Activated CD4-positive, CD25-positive, alpha-beta regulatory T cell treated with anti-CD3 and anti-CD28 coated beads, Interleukin-2, amount 50 U/mL, for 16 hours (primary cell): ENCODE data around the gene MYBPC2.

ENCODE experiments used
- DNase-seq: peaks from one replicate; pipeline ENCODE4 v3.0.0-alpha.2; 2020; ENCODE audit warnings: low read depth, low spot score

Gene MYBPC2

GRCh38 chr19:50409347-50409746 lies 23.3 kb upstream of the MYBPC2 start:
- DNase-seq: no peak

- DNase-seq: no peak
Observed at GRCh38 chr19:50410109-50410508, 22.6 kb upstream of the MYBPC2 start.

GRCh38 chr19:50412419-50412818 lies 20.3 kb upstream of the MYBPC2 start:
- no peak for DNase-seq

- no peak for DNase-seq
Observed at GRCh38 chr19:50413096-50413495, 19.6 kb upstream of the MYBPC2 start.

- no peak for DNase-seq
Observed at GRCh38 chr19:50413531-50413930, 19.2 kb upstream of the MYBPC2 start.

GRCh38 chr19:50414864-50415660 lies 17.6 kb upstream of the MYBPC2 start:
- DNase-seq: peak; percentile 35

- no peak for DNase-seq
Observed at GRCh38 chr19:50415661-50416033, 17.0 kb upstream of the MYBPC2 start.

GRCh38 chr19:50416034-50416977 lies 16.4 kb upstream of the MYBPC2 start:
- no peak for DNase-seq

- no peak for DNase-seq
Observed at GRCh38 chr19:50417111-50418081, 15.3 kb upstream of the MYBPC2 start.

- no peak for DNase-seq
Observed at GRCh38 chr19:50418176-50419021, 14.3 kb upstream of the MYBPC2 start, which contains the start of gene SPIB. TSS of gene SPIB (plus strand) at chr19:50418938. CDS start at chr19:50418963, 25 bp downstream.

GRCh38 chr19:50419022-50419579 lies 13.6 kb upstream of the MYBPC2 start:
- no peak for DNase-seq

GRCh38 chr19:50419580-50420035 lies 13.1 kb upstream of the MYBPC2 start:
- DNase-seq: no peak

- DNase-seq: no peak
Observed at GRCh38 chr19:50420127-50420526, 12.6 kb upstream of the MYBPC2 start.

GRCh38 chr19:50420808-50421207 lies 11.9 kb upstream of the MYBPC2 start:
- DNase-seq: no peak

- DNase-seq: no peak
Observed at GRCh38 chr19:50422397-50423278, 10.1 kb upstream of the MYBPC2 start.

- no peak for DNase-seq
Observed at GRCh38 chr19:50423279-50424113, 9.2 kb upstream of the MYBPC2 start.

GRCh38 chr19:50425581-50425980 lies 7.1 kb upstream of the MYBPC2 start:
- DNase-seq: no peak

- no peak for DNase-seq
Observed at GRCh38 chr19:50427318-50427925, 5.3 kb upstream of the MYBPC2 start.
